Neural progenitor cell (in vitro differentiated cells): ENCODE measurements around the gene ACTBL2.

Experiments
- EZH2 ChIP-seq: fragments of 200-600 bp; sonication (generic); IDR thresholded peaks from 2 replicates; pipeline ENCODE4 v1.6.1; 2017; ENCODE audit warnings: antibody characterized with exemption, mild to moderate bottlenecking, moderate library complexity
- EZH2phosphoT487 ChIP-seq: fragments of 200-600 bp; sonication (generic); IDR thresholded peaks from 2 replicates; pipeline ENCODE4 v1.6.1; 2017; ENCODE audit warnings: antibody characterized with exemption
- TF ChIP-seq, protein P1 (sequence below): fragments of 200-600 bp; sonication (generic); IDR thresholded peaks from 2 replicates; pipeline ENCODE4 v1.5.1; 2017; ENCODE audit warnings: antibody characterized with exemption, mild to moderate bottlenecking

DNA sequence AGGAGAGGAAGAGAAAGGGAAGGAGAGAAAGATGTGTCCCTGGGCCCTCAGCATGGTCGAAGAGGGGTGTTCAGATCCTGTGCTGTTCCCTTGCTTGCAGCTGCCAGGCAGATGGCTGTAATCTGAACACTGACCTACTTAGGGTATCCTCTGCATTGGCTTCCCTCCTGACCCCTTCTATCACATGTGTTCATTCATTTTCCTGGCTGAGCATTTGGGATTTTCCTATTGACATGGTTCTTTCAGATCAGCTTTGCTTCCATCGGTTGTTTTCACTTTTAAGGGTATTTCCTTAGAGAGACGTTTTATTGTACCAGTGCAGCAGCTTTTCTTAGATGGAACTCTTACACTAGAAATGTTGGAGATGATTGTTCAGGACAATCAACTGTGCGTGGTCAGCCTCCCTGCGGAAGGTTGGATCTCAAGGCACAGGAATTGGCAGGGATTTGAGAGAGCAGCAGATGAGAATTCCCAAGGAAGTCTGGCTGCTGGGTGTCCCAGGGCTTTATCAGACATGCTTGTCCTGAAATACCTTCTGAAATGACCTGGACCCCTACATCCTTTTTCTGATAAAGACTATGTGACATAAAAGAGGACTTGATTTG lies 26.0 kb downstream of the ACTBL2 start:
- TF ChIP-seq, protein P1, sequence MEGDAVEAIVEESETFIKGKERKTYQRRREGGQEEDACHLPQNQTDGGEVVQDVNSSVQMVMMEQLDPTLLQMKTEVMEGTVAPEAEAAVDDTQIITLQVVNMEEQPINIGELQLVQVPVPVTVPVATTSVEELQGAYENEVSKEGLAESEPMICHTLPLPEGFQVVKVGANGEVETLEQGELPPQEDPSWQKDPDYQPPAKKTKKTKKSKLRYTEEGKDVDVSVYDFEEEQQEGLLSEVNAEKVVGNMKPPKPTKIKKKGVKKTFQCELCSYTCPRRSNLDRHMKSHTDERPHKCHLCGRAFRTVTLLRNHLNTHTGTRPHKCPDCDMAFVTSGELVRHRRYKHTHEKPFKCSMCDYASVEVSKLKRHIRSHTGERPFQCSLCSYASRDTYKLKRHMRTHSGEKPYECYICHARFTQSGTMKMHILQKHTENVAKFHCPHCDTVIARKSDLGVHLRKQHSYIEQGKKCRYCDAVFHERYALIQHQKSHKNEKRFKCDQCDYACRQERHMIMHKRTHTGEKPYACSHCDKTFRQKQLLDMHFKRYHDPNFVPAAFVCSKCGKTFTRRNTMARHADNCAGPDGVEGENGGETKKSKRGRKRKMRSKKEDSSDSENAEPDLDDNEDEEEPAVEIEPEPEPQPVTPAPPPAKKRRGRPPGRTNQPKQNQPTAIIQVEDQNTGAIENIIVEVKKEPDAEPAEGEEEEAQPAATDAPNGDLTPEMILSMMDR, result no peak
- TF ChIP-seq EZH2 (no peak), EZH2phosphoT487 (no peak)
